T-helper 17 cell (primary cell): ENCODE measurements around the gene CIDEA. TPM values are rescaled to one million over a fixed set of nuclear protein-coding genes. Genes with fewer than 3 reads are reported as not detected.
"Not testable (repeated sequence)": the region's sequence is repeated elsewhere in the genome, so short reads cannot be mapped to it uniquely, and the experiment has no call there.

Experiments
- ATAC-seq: fragments of 150-1000 bp; cut with Tn5 transposase; 2 replicates; pipeline ENCODE4 v1.10.0; 2021; ENCODE audit warnings: mild to moderate bottlenecking, moderate library complexity
- DNase-seq, 3 donors: peaks; one replicate each; pipeline versions ENCODE4 v3.0.0 to v3.0.0-alpha.2; 2020 to 2021
- H3K9me3 ChIP-seq: one replicate; pipeline ENCODE4 v1.7.0; 2013; ENCODE audit warnings: low read length, mild to moderate bottlenecking; ENCODE audit not compliant: control insufficient read depth, poor library complexity, severe bottlenecking
- H3K27ac Mint-ChIP-seq: one replicate; pipeline ENCODE4 v1.8.0; 2022; ENCODE audit warnings: mild to moderate bottlenecking, moderate library complexity, mixed read lengths
- H3K27me3 Mint-ChIP-seq: one replicate; pipeline ENCODE4 v1.8.0; 2022; ENCODE audit warnings: mixed read lengths
- H3K36me3 Mint-ChIP-seq: one replicate; pipeline ENCODE4 v1.8.0; 2022; ENCODE audit warnings: low read depth, mixed read lengths
- H3K4me1 Mint-ChIP-seq: one replicate; pipeline ENCODE4 v1.8.0; 2022; ENCODE audit warnings: mild to moderate bottlenecking, mixed read lengths
- H3K4me3 Mint-ChIP-seq: one replicate; pipeline ENCODE4 v1.8.0; 2022; ENCODE audit warnings: mild to moderate bottlenecking, moderate library complexity, mixed read lengths
- total RNA-seq, 4 donors: library from RNA in 2 of 4; stranded (reverse) in 2 of 4; gene quantifications; one replicate each; pipeline ENCODE4 v1.2.3 and lab custom pipeline; 2022 to 2026

Gene CIDEA, protein sequence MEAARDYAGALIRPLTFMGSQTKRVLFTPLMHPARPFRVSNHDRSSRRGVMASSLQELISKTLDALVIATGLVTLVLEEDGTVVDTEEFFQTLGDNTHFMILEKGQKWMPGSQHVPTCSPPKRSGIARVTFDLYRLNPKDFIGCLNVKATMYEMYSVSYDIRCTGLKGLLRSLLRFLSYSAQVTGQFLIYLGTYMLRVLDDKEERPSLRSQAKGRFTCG
- total RNA-seq (not detected), total RNA-seq (lab: John Stamatoyannopoulos, UW) (0 reads per million in 2 donors)

GRCh38 chr18:12254136-12254819 lies at the start of gene CIDEA:
Gene CIDEA (plus strand): TSS chr18:12254361. CDS start chr18:12254384, 23 bp downstream.
- Mint-ChIP-seq H3K27me3 (peaks cover 85% of the 10 kb centered on the region), H3K36me3 (no peaks in the 10 kb centered on the region), H3K4me1 (peaks cover 4% of the 10 kb centered on the region), H3K4me3 (no peak within 1 kb of the TSS), H3K27ac (no peak within 1 kb of the TSS)
- H3K9me3 ChIP-seq, result no peaks in the 10 kb centered on the region
- ATAC-seq (no peak), DNase-seq (no peak)

DNA sequence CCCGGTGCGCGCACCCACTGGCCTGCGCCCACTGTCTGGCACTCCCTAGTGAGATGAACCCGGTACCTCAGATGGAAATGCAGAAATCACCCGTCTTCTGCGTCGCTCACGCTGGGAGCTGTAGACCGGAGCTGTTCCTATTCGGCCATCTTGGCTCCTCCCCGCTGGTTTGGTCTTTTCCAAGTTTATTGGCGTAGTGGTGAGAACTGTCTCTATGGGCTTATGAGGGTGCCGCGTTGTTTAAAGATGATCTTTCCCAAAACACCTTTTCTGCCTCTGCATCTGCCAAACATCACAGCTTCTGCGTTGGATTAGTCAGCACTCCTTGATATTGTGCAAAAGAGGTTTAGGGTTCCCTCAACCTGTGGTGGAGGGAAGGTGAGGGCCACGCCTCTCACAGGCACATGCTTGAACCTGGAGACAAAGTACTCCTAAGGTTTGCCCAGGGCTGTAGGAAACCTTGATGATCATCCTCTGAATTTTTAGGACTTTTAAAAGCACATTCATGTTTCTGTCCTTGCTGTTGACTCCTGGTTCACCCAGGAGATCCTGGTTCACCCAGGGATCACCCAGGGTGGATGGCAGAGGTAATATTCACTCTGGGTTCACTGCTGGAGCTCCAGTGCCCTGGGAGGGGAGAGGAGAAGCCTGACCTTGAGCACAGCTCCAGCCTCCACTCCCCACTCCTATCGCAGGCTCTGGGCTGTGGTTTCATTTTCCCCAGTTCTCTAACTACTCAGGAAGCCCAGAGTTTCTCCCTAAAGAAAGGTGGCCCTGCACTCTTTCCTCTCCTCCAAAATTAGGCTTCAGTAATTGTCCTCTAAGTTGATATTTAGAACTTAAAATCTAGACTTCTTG lies 45.6 kb upstream of the CIDEA start:
- not testable (repeated sequence) for H3K36me3 Mint-ChIP-seq, H3K4me1 Mint-ChIP-seq, H3K27ac Mint-ChIP-seq, ATAC-seq, H3K4me3 Mint-ChIP-seq, DNase-seq, H3K9me3 ChIP-seq
- peaks cover 10% of the 10 kb centered on the region for H3K27me3 Mint-ChIP-seq

- DNase-seq, H3K4me3 Mint-ChIP-seq, H3K36me3 Mint-ChIP-seq, H3K27ac Mint-ChIP-seq, ATAC-seq, H3K4me1 Mint-ChIP-seq, H3K9me3 ChIP-seq: not testable (repeated sequence)
- H3K27me3 Mint-ChIP-seq, result peaks cover 37% of the 10 kb centered on the region
Observed at GRCh38 chr18:12212308-12212707, 41.9 kb upstream of the CIDEA start.

DNA sequence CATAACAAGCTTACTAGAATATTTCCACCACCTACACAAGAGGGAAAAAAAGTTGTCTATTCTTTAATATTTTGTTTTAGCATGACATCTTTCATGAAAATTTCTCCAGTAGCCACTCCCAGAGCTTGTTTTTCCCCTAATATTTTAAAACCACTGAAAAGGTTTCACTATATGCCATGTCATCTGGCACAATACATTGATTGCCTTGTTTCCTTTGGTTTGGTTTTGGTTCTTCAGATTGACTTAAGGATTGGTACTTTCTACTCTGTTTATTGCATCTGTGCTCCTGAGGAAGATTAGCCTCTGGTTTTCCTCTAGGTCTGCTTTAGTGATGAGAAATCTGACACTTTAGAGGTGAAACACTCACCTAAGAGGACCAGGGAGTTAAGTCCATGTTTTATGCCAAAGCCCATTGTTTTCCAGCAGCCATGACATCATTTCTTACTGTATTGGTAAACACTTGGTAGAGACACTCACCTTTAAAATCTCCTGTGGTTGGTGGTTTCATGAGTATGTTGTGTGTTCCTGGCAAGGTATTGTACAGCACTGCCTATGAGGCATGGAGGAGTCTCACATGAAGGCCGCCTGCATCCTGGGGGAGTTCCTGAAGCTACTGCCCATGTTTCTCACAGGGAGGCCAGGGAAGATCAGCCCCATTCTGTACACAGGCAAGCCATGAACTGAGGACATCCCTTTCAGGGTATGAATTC lies 39.7 kb upstream of the CIDEA start:
- H3K36me3 Mint-ChIP-seq, H3K9me3 ChIP-seq, H3K27ac Mint-ChIP-seq, H3K4me1 Mint-ChIP-seq, H3K4me3 Mint-ChIP-seq, ATAC-seq, DNase-seq: not testable (repeated sequence)
- H3K27me3 Mint-ChIP-seq, result peaks cover 37% of the 10 kb centered on the region

GRCh38 chr18:12216471-12216870 lies 37.7 kb upstream of the CIDEA start:
- H3K27ac Mint-ChIP-seq, H3K9me3 ChIP-seq, ATAC-seq, H3K4me3 Mint-ChIP-seq, H3K4me1 Mint-ChIP-seq, DNase-seq, H3K36me3 Mint-ChIP-seq: not testable (repeated sequence)
- peaks cover 30% of the 10 kb centered on the region for H3K27me3 Mint-ChIP-seq

GRCh38 chr18:12218603-12219002 lies 35.6 kb upstream of the CIDEA start:
- H3K4me3 Mint-ChIP-seq, ATAC-seq, DNase-seq, H3K27ac Mint-ChIP-seq, H3K9me3 ChIP-seq, H3K36me3 Mint-ChIP-seq, H3K4me1 Mint-ChIP-seq: not testable (repeated sequence)
- peaks cover 26% of the 10 kb centered on the region for H3K27me3 Mint-ChIP-seq

GRCh38 chr18:12222041-12222440 lies 32.1 kb upstream of the CIDEA start:
- not testable (repeated sequence) for DNase-seq, H3K4me3 Mint-ChIP-seq, H3K27ac Mint-ChIP-seq, ATAC-seq, H3K9me3 ChIP-seq, H3K36me3 Mint-ChIP-seq, H3K4me1 Mint-ChIP-seq, H3K27me3 Mint-ChIP-seq

- not testable (repeated sequence) for H3K4me3 Mint-ChIP-seq, H3K36me3 Mint-ChIP-seq, ATAC-seq, H3K9me3 ChIP-seq, H3K27ac Mint-ChIP-seq, H3K4me1 Mint-ChIP-seq, DNase-seq, H3K27me3 Mint-ChIP-seq
Observed at GRCh38 chr18:12223326-12223725, 30.8 kb upstream of the CIDEA start.

GRCh38 chr18:12226807-12227206 lies 27.4 kb upstream of the CIDEA start:
- H3K36me3 Mint-ChIP-seq, H3K27ac Mint-ChIP-seq, ATAC-seq: not testable (repeated sequence)

GRCh38 chr18:12227399-12228186 lies 26.6 kb upstream of the CIDEA start:
- not testable (repeated sequence) for H3K9me3 ChIP-seq, DNase-seq, H3K27ac Mint-ChIP-seq, H3K4me1 Mint-ChIP-seq, H3K36me3 Mint-ChIP-seq, ATAC-seq, H3K4me3 Mint-ChIP-seq
- H3K27me3 Mint-ChIP-seq, result peaks cover 24% of the 10 kb centered on the region

More at GRCh38 chr18:12226807-12227206, 27.4 kb upstream of the CIDEA start:
- not testable (repeated sequence) for H3K4me1 Mint-ChIP-seq, DNase-seq, H3K9me3 ChIP-seq, H3K4me3 Mint-ChIP-seq
- peaks cover 21% of the 10 kb centered on the region for H3K27me3 Mint-ChIP-seq

- not testable (repeated sequence) for DNase-seq, H3K4me3 Mint-ChIP-seq, H3K9me3 ChIP-seq, H3K36me3 Mint-ChIP-seq, H3K4me1 Mint-ChIP-seq, ATAC-seq, H3K27ac Mint-ChIP-seq
- peaks cover 26% of the 10 kb centered on the region for H3K27me3 Mint-ChIP-seq
Observed at GRCh38 chr18:12228308-12228707, 25.9 kb upstream of the CIDEA start.

DNA sequence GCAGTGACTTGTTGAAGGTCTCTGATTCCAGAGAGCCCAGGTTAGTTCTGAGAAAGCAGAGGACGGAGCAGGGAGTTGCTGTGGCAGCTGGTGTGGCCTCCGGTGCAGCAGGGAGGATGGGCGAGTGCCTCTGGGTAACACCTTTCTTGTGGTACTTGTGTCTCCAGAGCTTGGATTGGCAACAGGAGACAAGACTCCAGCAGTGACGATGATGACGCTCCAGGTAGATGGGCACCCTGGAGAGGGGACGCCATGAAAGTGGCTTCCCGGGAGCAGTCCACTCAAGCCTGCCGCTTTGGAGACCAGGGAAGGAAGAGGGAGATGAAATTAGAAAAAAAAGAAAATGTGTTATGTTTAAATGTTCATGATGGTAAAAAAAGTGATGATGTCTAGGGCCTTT lies 23.6 kb upstream of the CIDEA start:
- not testable (repeated sequence) for H3K4me1 Mint-ChIP-seq, DNase-seq, H3K9me3 ChIP-seq, H3K27ac Mint-ChIP-seq, ATAC-seq, H3K4me3 Mint-ChIP-seq, H3K36me3 Mint-ChIP-seq
- H3K27me3 Mint-ChIP-seq, result peaks cover 41% of the 10 kb centered on the region
